Midbrain (tissue), 1 donor: ENCODE measurements around the gene MEGF6.

Experiments used
- DNase-seq: peaks from one replicate; lab custom pipeline; 2025; lab: John Stamatoyannopoulos, UW

MEGF6 gene

GRCh38 chr1:3645666-3646355 lies 34.5 kb upstream of the MEGF6 start:
- no peak for DNase-seq

GRCh38 chr1:3645247-3645646 lies 33.9 kb upstream of the MEGF6 start:
- no peak for DNase-seq

DNA sequence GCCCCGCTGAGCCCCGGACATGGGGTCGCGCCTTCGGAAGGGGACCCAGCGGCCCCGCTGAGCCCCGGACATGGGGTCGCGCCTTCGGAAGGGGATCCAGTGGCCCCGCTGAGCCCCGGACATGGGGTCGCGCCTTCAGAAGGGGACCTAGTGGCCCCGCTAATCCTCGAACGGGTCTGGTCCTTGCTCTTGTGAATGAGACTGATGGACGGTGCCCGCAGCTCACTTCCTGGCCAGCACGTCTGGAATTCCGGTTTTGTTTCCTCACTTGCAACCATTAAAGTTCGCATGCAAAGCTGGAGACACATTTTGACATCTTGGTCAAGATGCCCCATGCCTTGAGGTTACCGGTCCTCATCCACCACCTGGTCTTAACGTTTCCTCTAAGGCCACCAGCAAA lies 33.0 kb upstream of the MEGF6 start:
- DNase-seq: no peak

GRCh38 chr1:3642919-3643675 lies 31.8 kb upstream of the MEGF6 start:
- DNase-seq: no peak

DNA sequence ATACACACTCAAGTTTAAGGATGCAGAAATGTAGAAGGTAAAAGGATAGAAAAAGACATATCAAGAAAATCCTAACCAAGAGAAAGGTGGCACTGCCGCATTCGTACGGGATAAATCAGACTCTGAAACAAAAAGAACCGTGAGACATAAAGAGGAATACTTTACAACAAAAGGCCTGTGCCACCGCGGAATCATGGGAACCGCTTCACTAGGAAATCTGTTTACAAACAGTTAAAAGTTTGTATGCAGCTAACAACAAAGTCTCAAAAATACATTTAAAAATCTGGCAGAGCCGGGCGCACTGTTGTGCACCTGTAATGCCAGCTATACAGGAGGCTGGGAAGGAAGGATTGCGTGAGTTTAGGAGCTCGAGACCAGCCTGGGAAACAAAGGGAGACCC lies 30.5 kb upstream of the MEGF6 start:
- no peak for DNase-seq

- no peak for DNase-seq
These were observed 29.9 kb upstream of the MEGF6 start for GRCh38 chr1:3641046-3641760.

- DNase-seq: no peak
These were observed 29.0 kb upstream of the MEGF6 start for GRCh38 chr1:3640121-3640837.

- no peak for DNase-seq
These were observed 28.1 kb upstream of the MEGF6 start for GRCh38 chr1:3639397-3639911.

DNA sequence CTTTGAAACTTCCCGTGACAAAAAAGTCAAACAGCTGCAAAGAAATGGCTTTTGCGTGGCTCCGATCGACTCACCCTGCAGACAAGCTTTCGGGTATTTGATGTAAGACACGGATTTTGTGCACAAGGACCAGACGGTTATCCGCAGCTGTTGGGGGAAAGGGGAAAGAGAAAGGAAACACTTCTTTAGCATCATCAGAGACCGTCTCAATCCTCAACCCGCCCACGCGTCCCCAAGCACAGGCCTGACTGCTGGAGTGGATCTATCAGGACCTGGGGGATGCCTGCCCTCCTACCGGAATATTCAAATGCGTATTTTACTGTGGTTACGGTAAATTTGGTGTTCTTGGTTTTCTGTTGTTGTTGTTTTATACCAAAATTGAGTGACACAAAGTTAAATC lies 27.4 kb upstream of the MEGF6 start:
- DNase-seq: no peak

GRCh38 chr1:3638027-3638426 lies 26.7 kb upstream of the MEGF6 start:
- no peak for DNase-seq

DNA sequence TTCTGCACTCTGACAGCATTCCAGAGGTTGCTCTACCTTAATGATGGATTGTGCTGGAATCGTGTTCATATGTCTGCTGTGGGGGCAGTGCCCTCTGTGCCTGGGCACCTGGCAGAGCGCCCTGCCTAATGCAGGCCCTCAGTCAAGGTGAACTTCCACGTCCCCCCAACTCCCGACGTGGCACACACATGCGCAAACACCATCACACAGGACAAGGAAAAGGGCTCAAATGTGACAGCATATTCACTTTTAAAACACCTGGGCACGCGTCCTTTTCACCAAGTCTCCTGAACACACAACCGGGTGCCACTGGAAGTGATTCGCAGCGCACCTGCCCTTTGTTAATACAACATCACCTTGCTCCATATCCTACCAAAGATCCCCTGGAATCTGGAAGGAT lies 25.2 kb upstream of the MEGF6 start:
- no peak for DNase-seq

GRCh38 chr1:3636080-3636479 lies 24.8 kb upstream of the MEGF6 start:
- DNase-seq: no peak

GRCh38 chr1:3634059-3634800 lies 22.9 kb upstream of the MEGF6 start:
- no peak for DNase-seq

DNA sequence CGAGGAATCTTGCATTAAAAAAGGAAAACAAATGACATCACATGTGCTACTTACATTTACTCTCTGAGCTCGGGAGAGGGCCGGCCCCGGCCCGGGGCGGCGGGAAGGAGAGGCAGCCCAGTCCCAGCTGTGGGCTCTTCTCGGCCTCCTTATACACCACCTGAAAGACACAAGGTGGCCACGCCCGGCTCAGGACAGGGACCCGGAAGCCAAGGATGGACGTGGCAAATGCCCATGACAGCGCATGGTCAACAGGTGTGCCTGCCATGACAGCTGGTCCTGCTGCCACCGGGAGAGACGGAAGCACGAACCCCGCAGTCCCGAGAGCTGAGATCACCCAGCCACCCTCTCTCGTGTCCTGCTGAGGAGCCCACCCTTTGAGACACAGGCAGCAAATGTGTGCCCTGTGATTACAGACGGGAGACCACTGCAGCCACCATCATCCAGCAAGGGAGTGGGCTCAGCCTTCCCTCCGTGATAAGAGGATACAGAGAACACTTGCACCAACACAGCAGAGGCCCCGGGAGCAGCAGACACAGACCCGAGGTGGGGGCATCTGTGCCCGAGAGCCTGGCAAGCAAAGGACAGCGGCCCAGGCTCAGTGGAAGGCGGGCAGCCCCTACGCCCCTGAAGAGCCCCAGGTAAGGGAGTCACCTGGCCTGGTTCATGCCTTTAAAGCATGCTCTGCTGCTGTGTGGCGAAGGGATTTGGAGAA lies 22.2 kb upstream of the MEGF6 start:
- no peak for DNase-seq

DNA sequence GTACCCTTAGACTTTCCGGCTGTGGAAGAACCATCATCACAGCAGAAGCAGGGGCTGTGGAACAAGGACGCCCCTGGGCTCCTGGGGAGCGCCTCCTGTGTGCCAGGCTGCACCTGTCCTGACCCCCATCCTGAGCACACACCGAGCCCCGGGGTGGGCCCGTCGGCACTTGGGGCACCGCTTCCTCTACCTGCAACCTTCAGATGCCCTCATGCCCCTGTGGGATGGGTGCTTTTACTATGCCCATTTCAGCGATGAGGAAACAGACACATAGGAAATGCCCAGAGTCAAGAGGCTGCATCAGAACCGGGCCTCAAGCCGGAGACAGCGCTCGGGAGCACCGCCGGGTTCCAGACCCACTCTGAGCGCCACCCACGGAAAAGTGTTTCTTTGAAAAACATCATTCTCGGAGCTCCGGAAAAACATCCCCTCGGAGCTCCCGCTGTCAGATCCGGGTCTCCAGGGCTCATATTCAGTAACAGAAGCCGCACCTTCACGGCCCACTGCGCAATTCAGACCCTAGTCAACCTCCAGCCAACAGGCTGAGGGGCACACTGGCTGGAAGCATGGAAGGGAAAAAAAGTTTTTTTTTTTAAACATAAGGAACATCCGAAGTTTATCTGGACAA lies 21.5 kb upstream of the MEGF6 start:
- no peak for DNase-seq

- no peak for DNase-seq
These were observed 21.0 kb upstream of the MEGF6 start for GRCh38 chr1:3632298-3632697.

DNA sequence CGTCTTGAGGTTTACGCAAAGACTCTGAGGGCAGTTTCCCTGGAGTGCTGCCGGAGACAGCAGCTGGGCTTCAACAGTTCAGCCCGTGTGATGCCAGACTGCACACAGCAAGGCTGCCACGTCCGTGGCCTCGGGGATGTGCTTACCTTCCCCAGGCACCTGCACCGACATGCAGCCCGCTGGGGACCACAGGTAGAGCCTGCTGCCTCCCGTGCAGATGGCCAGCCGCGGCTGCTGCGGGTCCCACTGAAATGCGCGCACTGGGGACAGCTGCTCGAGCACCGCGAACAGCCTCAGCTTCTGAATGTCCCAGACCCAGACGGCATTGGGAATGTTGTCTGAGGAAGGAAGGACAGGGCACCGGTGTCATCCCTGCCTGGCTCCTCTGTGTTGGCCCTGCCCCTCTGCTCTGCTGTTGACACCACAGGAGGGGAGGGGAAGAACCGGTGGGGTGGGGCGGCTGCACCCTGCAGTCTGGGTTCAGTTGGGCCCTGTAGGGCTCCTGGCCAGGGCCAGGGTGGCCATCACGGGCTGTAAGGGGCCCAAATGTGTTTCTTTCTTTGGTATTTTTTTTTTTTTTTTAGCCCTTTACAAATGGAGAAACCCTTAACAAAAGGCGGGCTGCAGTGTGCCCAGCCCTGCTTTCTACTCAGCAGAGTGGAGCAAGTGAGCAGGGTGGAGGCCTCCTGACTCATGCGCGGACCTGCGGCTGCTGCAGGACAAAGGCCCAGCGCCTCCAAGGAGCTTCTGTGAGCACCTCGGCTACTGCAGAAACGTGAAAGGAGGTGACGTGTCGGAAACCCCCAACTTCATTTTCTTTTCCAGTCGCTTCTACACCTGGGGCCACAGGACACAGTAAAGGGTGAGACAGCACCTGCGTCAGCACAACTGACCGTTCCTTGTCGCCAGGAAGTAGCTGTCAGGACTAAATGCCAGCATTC lies 20.3 kb upstream of the MEGF6 start:
- DNase-seq: no peak

GRCh38 chr1:3630914-3631313 lies 19.6 kb upstream of the MEGF6 start:
- DNase-seq: no peak

DNA sequence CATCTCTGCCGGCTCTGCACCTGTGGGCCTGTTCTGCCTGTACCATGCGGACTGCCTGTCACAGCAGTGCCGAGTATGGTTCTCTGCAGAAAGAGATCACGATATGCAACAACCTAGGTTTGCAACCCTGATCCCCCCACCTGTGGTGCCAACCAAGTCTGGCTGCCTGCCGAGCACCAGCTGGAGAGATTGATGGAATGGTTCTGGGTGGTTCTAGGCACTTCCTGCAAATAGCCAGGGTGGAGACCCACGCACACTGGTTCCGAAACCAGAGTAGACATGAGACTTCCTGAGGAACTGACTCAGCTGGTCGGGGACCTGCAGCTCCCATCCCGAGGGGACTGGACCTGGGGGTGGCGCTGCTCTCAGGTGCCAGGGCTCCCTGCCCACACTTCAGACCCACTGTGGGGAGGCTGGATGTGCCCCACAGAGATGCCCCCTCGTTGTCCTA lies 18.9 kb upstream of the MEGF6 start:
- DNase-seq: no peak
